Mesendoderm (in vitro differentiated cells): Measurements from ENCODE around the gene C11orf24.

ENCODE experiments used
- DNase-seq: peaks from one replicate; pipeline ENCODE4 v3.0.0; 2013
- H2AK5ac ChIP-seq: 2 replicates; pipeline ENCODE4 v1.6.1; 2013; ENCODE audit warnings: low read length, inconsistent platforms
- H2BK120ac ChIP-seq: 2 replicates; pipeline ENCODE4 v1.6.1; 2013; ENCODE audit warnings: low read depth, mild to moderate bottlenecking, low read length, moderate library complexity, mixed read lengths
- H2BK15ac ChIP-seq: replicated peaks from 2 replicates; pipeline ENCODE4 v1.6.1; 2013; ENCODE audit warnings: low read depth, mild to moderate bottlenecking, moderate library complexity
- H2BK5ac ChIP-seq: 2 replicates; pipeline ENCODE4 v1.6.1; 2013; ENCODE audit warnings: low read length, inconsistent platforms
- H3K18ac ChIP-seq: 2 replicates; pipeline ENCODE4 v1.6.1; 2013; ENCODE audit warnings: mild to moderate bottlenecking, low read length, mixed read lengths
- H3K23ac ChIP-seq: one replicate; pipeline ENCODE4 v1.6.1; 2013; ENCODE audit warnings: low read length
- H3K27ac ChIP-seq: 2 replicates; pipeline ENCODE4 v1.5.1; 2013; ENCODE audit warnings: low read depth, mild to moderate bottlenecking, inconsistent platforms, low read length, moderate library complexity
- H3K27me3 ChIP-seq: 2 replicates; pipeline ENCODE4 v1.6.1; 2013; ENCODE audit warnings: low read length, control low read depth, mild to moderate bottlenecking, inconsistent platforms; ENCODE audit not compliant: insufficient read depth, poor library complexity
- H3K36me3 ChIP-seq: 2 replicates; pipeline ENCODE4 v1.6.1; 2013; ENCODE audit warnings: low read length, inconsistent platforms; ENCODE audit not compliant: control insufficient read depth, insufficient read depth
- H3K4ac ChIP-seq: one replicate; pipeline ENCODE4 v1.6.1; 2013; ENCODE audit warnings: low read depth, mild to moderate bottlenecking, low read length, moderate library complexity
- H3K4me1 ChIP-seq: 2 replicates; pipeline ENCODE4 v1.6.1; 2013; ENCODE audit warnings: low read depth, low read length, inconsistent platforms; ENCODE audit not compliant: control insufficient read depth
- H3K4me2 ChIP-seq: 2 replicates; pipeline ENCODE4 v1.6.1; 2013; ENCODE audit warnings: low read length
- H3K4me3 ChIP-seq: 2 replicates; pipeline ENCODE4 v1.5.1; 2013; ENCODE audit warnings: mild to moderate bottlenecking, low read length
- H3K56ac ChIP-seq: one replicate; pipeline ENCODE4 v1.6.1; 2013; ENCODE audit warnings: low read length
- H3K79me1 ChIP-seq: 2 replicates; pipeline ENCODE4 v1.6.1; 2013; ENCODE audit warnings: low read length, inconsistent platforms
- H3K79me2 ChIP-seq: 2 replicates; pipeline ENCODE4 v1.6.1; 2013; ENCODE audit warnings: mild to moderate bottlenecking, low read length; ENCODE audit not compliant: control insufficient read depth, insufficient read depth
- H3K9ac ChIP-seq: 2 replicates; pipeline ENCODE4 v1.6.1; 2013; ENCODE audit warnings: low read length, inconsistent platforms
- H4K5ac ChIP-seq: one replicate; pipeline ENCODE4 v1.6.1; 2013; ENCODE audit warnings: low read length
- H4K8ac ChIP-seq: one replicate; pipeline ENCODE4 v1.6.1; 2013; ENCODE audit warnings: low read depth, mild to moderate bottlenecking, control low read depth, low read length, moderate library complexity
- WGBS: extraction: QIAGEN DNeasy Blood & Tissue Kit; methylation state at CpG from one replicate; pipeline ENCODE4 v1.1.7; 2013; ENCODE audit warnings: low lambda C conversion rate, missing lambda C conversion rate; ENCODE audit not compliant: insufficient coverage; ENCODE audit errors: extremely low coverage; 5-methylcytosine and 5-hydroxymethylcytosine counted together

Gene C11orf24

GRCh38 chr11:68259122-68259959, 12.4 kb downstream of the C11orf24 start:
- H4K5ac ChIP-seq: no peak overlapping the region
- H3K4me3 ChIP-seq: no peak overlapping the region
- H2BK120ac ChIP-seq: no peak overlapping the region
- H2AK5ac ChIP-seq: no peak overlapping the region
- H3K56ac ChIP-seq: peak overlapping the region; percentile 42
- H3K79me2 ChIP-seq: no peaks in the 10 kb centered on the region
- H3K27me3 ChIP-seq: no peaks in the 10 kb centered on the region
- WGBS: no CpG with 5 or more reads among the region's 15 CpGs
- no peak overlapping the region for H3K4ac ChIP-seq
- no peak overlapping the region for H3K18ac ChIP-seq
- no peak overlapping the region for H3K23ac ChIP-seq
- H3K4me1 ChIP-seq: no peaks in the 10 kb centered on the region
- DNase-seq: no peak
- H3K79me1 ChIP-seq: no peaks in the 10 kb centered on the region
- H2BK5ac ChIP-seq: no peak overlapping the region
- no peak overlapping the region for H3K27ac ChIP-seq
- H3K36me3 ChIP-seq: peaks cover 15% of the 10 kb centered on the region
- no peak overlapping the region for H2BK15ac ChIP-seq
- no peak overlapping the region for H3K4me2 ChIP-seq
- H4K8ac ChIP-seq: no peak overlapping the region
- H3K9ac ChIP-seq: no peak overlapping the region

DNA sequence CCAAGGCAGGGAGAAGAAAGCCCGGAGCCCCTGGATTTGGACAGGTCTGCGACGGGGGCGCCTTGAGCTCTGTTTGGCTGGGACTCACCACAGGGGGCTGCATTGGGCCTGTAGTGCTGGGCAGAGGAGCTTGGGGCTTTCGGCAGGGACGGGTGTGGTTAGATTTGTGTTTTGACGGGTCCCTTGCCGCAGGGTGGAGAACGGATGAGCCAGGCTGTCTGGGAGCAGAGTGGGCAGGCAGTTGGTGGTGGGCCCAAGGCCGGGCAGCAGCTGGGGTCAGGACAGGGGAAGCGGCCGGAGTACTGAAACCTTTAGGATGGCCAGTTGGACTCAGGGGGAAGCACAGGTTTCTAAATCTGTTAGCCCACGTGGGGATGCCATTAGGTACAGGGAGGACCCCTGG, 13.4 kb downstream of the C11orf24 start:
- H3K4ac ChIP-seq: no peak overlapping the region
- no peak overlapping the region for H3K27ac ChIP-seq
- DNase-seq: no peak
- no peak overlapping the region for H2BK5ac ChIP-seq
- no peak overlapping the region for H4K8ac ChIP-seq
- no peaks in the 10 kb centered on the region for H3K4me1 ChIP-seq
- H3K18ac ChIP-seq: no peak overlapping the region
- H3K79me1 ChIP-seq: no peaks in the 10 kb centered on the region
- H3K56ac ChIP-seq: no peak overlapping the region
- H3K23ac ChIP-seq: no peak overlapping the region
- H4K5ac ChIP-seq: no peak overlapping the region
- H3K36me3 ChIP-seq: peaks cover 14% of the 10 kb centered on the region
- H3K4me3 ChIP-seq: no peak overlapping the region
- H3K27me3 ChIP-seq: no peaks in the 10 kb centered on the region
- no peak overlapping the region for H3K4me2 ChIP-seq
- H3K79me2 ChIP-seq: no peaks in the 10 kb centered on the region
- no peak overlapping the region for H3K9ac ChIP-seq
- no CpG with 5 or more reads among the region's 13 CpGs for WGBS
- H2BK120ac ChIP-seq: no peak overlapping the region
- no peak overlapping the region for H2AK5ac ChIP-seq
- no peak overlapping the region for H2BK15ac ChIP-seq

DNA sequence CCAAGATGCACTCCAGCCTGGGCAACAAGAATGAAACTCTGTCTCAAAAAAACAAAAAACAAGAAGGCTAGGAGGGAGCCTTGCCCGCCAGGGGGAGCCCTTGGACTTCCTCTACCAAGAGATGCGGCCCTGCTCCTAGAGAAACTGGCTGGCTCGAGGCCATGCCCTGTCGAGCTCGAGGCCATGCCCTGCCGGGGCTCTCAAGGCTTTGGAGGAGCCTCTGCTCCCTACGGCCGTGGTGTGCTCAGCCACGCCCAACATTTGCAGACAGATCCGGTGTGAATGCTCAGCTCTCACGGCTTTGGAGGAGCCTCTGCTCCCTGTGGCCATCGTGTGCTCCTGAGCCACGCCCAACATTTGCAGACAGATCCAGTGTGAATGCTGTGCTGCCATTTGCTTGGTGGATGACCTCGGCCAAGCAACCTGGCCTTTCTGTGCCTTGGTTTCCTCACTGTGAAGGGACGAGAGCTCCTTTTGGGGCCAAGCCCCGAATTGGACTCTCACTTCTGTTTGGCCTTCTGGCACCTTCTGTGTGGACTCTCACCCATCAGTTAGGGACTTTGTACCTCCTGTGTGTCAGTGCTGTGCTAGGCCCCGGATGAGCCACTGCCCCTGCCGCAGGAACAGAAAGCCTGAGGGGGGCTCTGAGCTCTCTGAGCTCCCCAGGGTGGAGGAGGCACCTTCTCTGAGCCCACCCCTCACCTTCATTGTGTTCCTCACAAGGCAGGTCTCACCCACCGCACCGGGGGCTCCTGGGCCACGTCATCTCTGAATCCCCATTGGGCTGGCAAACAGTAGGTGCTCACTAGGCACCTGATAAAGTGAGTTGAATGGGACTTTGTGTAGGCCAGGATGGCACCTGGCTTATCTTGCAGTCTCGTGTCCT, 14.1 kb downstream of the C11orf24 start:
- Histone ChIP-seq H2BK15ac (no peak overlapping the region), H4K8ac (no peak overlapping the region), H3K18ac (no peak overlapping the region), H3K4ac (no peak overlapping the region), H2BK120ac (no peak overlapping the region), H2BK5ac (no peak overlapping the region), H3K79me2 (no peaks in the 10 kb centered on the region), H3K4me3 (no peak overlapping the region), H3K79me1 (no peaks in the 10 kb centered on the region), H3K9ac (no peak overlapping the region), H4K5ac (no peak overlapping the region), H3K27ac (no peak overlapping the region), H2AK5ac (no peak overlapping the region), H3K4me1 (no peaks in the 10 kb centered on the region), H3K36me3 (peaks cover 13% of the 10 kb centered on the region), H3K56ac (peak overlapping the region; percentile 68), H3K27me3 (no peaks in the 10 kb centered on the region), H3K23ac (no peak overlapping the region), H3K4me2 (no peak overlapping the region)
- no CpG with 5 or more reads among the region's 22 CpGs for whole genome bisulfite sequencing
- peak; percentile 93 for DNase-seq

- H2AK5ac ChIP-seq: no peak overlapping the region
- no peaks in the 10 kb centered on the region for H3K79me1 ChIP-seq
- H3K27ac ChIP-seq: no peak overlapping the region
- no peak overlapping the region for H4K8ac ChIP-seq
- H3K23ac ChIP-seq: no peak overlapping the region
- H3K9ac ChIP-seq: no peak overlapping the region
- no peak overlapping the region for H3K56ac ChIP-seq
- no peaks in the 10 kb centered on the region for H3K27me3 ChIP-seq
- H3K4ac ChIP-seq: no peak overlapping the region
- H4K5ac ChIP-seq: no peak overlapping the region
- H2BK120ac ChIP-seq: no peak overlapping the region
- H3K79me2 ChIP-seq: no peaks in the 10 kb centered on the region
- H2BK15ac ChIP-seq: no peak overlapping the region
- no peak for DNase-seq
- H3K4me1 ChIP-seq: no peaks in the 10 kb centered on the region
- no peak overlapping the region for H3K18ac ChIP-seq
- WGBS: no CpG with 5 or more reads among the region's 9 CpGs
- no peak overlapping the region for H2BK5ac ChIP-seq
- H3K4me2 ChIP-seq: no peak overlapping the region
- no peak overlapping the region for H3K4me3 ChIP-seq
- H3K36me3 ChIP-seq: peaks cover 3% of the 10 kb centered on the region
Measured at GRCh38 chr11:68256331-68256741, 15.4 kb downstream of the C11orf24 start.

- no peaks in the 10 kb centered on the region for H3K27me3 ChIP-seq
- H3K4me2 ChIP-seq: no peak overlapping the region
- no peak overlapping the region for H3K56ac ChIP-seq
- no peak overlapping the region for H4K5ac ChIP-seq
- no peaks in the 10 kb centered on the region for H3K4me1 ChIP-seq
- no peak overlapping the region for H3K4ac ChIP-seq
- peaks cover 1% of the 10 kb centered on the region for H3K36me3 ChIP-seq
- no peak overlapping the region for H3K4me3 ChIP-seq
- H3K23ac ChIP-seq: no peak overlapping the region
- no peak overlapping the region for H2BK15ac ChIP-seq
- no peak overlapping the region for H3K9ac ChIP-seq
- no peaks in the 10 kb centered on the region for H3K79me1 ChIP-seq
- H2BK120ac ChIP-seq: no peak overlapping the region
- H2BK5ac ChIP-seq: no peak overlapping the region
- H2AK5ac ChIP-seq: no peak overlapping the region
- no peak for DNase-seq
- H4K8ac ChIP-seq: no peak overlapping the region
- no peak overlapping the region for H3K18ac ChIP-seq
- WGBS: no CpG with 5 or more reads among the region's 13 CpGs
- H3K79me2 ChIP-seq: no peaks in the 10 kb centered on the region
- H3K27ac ChIP-seq: no peak overlapping the region
Measured at GRCh38 chr11:68255526-68255925, 16.2 kb downstream of the C11orf24 start.
